H9 (cell line): Measurements from ENCODE around the gene SOWAHC. TPM values are rescaled to one million over a fixed set of nuclear protein-coding genes. Genes with fewer than 3 reads are reported as not detected.

Experiments used
- DNase-seq: peaks from one replicate; pipeline ENCODE4 v3.0.0-alpha.2; 2017
- H2AFZ ChIP-seq: one replicate; pipeline ENCODE4 v1.6.1; 2013; ENCODE audit warnings: mild to moderate bottlenecking, low read length, control low read depth, moderate library complexity
- H2AK5ac ChIP-seq: 2 replicates; pipeline ENCODE4 v1.6.1; 2013; ENCODE audit warnings: low read length, control low read depth, mixed read lengths; ENCODE audit not compliant: insufficient read length
- H2BK120ac ChIP-seq: one replicate; pipeline ENCODE4 v1.6.1; 2013; ENCODE audit warnings: low read depth, mild to moderate bottlenecking, low read length, control low read depth, inconsistent platforms; ENCODE audit not compliant: poor library complexity, severe bottlenecking
- H2BK12ac ChIP-seq: 2 replicates; pipeline ENCODE4 v1.6.1; 2013; ENCODE audit warnings: low read length, control low read depth, mixed read lengths, low read depth; ENCODE audit not compliant: insufficient read length
- H2BK15ac ChIP-seq: 2 replicates; pipeline ENCODE4 v1.6.1; 2013; ENCODE audit warnings: low read depth, low read length, control low read depth
- H2BK20ac ChIP-seq: one replicate; pipeline ENCODE4 v1.6.1; 2013; ENCODE audit warnings: low read depth, mild to moderate bottlenecking, low read length, control low read depth, inconsistent platforms; ENCODE audit not compliant: poor library complexity, severe bottlenecking
- H2BK5ac ChIP-seq: 2 replicates; pipeline ENCODE4 v1.6.1; 2013; ENCODE audit warnings: low read length, control low read depth, mixed read lengths; ENCODE audit not compliant: insufficient read length
- H3K14ac ChIP-seq: 2 replicates; pipeline ENCODE4 v1.6.1; 2013; ENCODE audit warnings: low read length, control low read depth; ENCODE audit not compliant: insufficient read depth
- H3K18ac ChIP-seq: 2 replicates; pipeline ENCODE4 v1.6.1; 2013; ENCODE audit warnings: low read depth, mild to moderate bottlenecking, mixed read lengths, low read length, control low read depth; ENCODE audit not compliant: insufficient read length
- H3K23ac ChIP-seq: 2 replicates; pipeline ENCODE4 v1.6.1; 2013; ENCODE audit warnings: low read length, control low read depth, mixed read lengths, low read depth; ENCODE audit not compliant: insufficient read length
- H3K23me2 ChIP-seq: 2 replicates; pipeline ENCODE4 v1.6.1; 2013; ENCODE audit warnings: low read depth, mild to moderate bottlenecking, mixed read lengths, low read length, control low read depth; ENCODE audit not compliant: insufficient read length, poor library complexity, severe bottlenecking
- H3K27ac ChIP-seq: 2 replicates; pipeline ENCODE4 v1.5.1; 2013; ENCODE audit warnings: low read length, control low read depth, mixed read lengths, low read depth; ENCODE audit not compliant: insufficient read length
- H3K27me3 ChIP-seq: 2 replicates; pipeline ENCODE4 v1.6.1; 2013; ENCODE audit warnings: low read length, control low read depth, inconsistent platforms; ENCODE audit not compliant: insufficient read depth
- H3K4ac ChIP-seq: 2 replicates; pipeline ENCODE4 v1.6.1; 2013; ENCODE audit warnings: low read depth, mild to moderate bottlenecking, control low read depth, inconsistent platforms, low read length, moderate library complexity
- H3K4me1 ChIP-seq: 2 replicates; pipeline ENCODE4 v1.6.1; 2013; ENCODE audit warnings: low read length, control low read depth, inconsistent platforms; ENCODE audit not compliant: insufficient read depth
- H3K4me2 ChIP-seq: 2 replicates; pipeline ENCODE4 v1.6.1; 2013; ENCODE audit warnings: low read length, control low read depth, mixed read lengths; ENCODE audit not compliant: insufficient read length, insufficient read depth
- H3K56ac ChIP-seq: 2 replicates; pipeline ENCODE4 v1.6.1; 2013; ENCODE audit warnings: low read depth, mild to moderate bottlenecking, mixed read lengths, low read length, control low read depth; ENCODE audit not compliant: insufficient read length
- H3K79me1 ChIP-seq: 2 replicates; pipeline ENCODE4 v1.6.1; 2013; ENCODE audit warnings: low read depth, mild to moderate bottlenecking, moderate library complexity, low read length, control low read depth, inconsistent platforms; ENCODE audit not compliant: insufficient read depth, poor library complexity, severe bottlenecking
- H3K79me2 ChIP-seq: 2 replicates; pipeline ENCODE4 v1.6.1; 2013; ENCODE audit warnings: low read length, control low read depth, inconsistent platforms; ENCODE audit not compliant: insufficient read depth
- H3K9ac ChIP-seq: 2 replicates; pipeline ENCODE4 v1.6.1; 2013; ENCODE audit warnings: low read length, control low read depth, mixed read lengths; ENCODE audit not compliant: insufficient read length; ENCODE audit errors: extremely low read depth
- H3K9me3 ChIP-seq: one replicate; pipeline ENCODE4 v1.6.1; 2013; ENCODE audit warnings: low read depth, low read length, inconsistent platforms; ENCODE audit not compliant: control insufficient read depth
- H3T11ph ChIP-seq: one replicate; pipeline ENCODE4 v1.6.1; 2013; ENCODE audit warnings: mild to moderate bottlenecking, low read length, control low read depth, inconsistent platforms
- H4K20me1 ChIP-seq: one replicate; pipeline ENCODE4 v1.6.1; 2013; ENCODE audit not compliant: control insufficient read depth, insufficient read length, insufficient read depth
- H4K5ac ChIP-seq: 2 replicates; pipeline ENCODE4 v1.6.1; 2013; ENCODE audit warnings: low read depth, mild to moderate bottlenecking, mixed read lengths, low read length, control low read depth; ENCODE audit not compliant: insufficient read length
- H4K8ac ChIP-seq: replicated peaks from 2 replicates; pipeline ENCODE4 v1.6.1; 2013; ENCODE audit warnings: low read length, control low read depth, mixed read lengths, low read depth; ENCODE audit not compliant: insufficient read length
- H4K91ac ChIP-seq: 2 replicates; pipeline ENCODE4 v1.6.1; 2013; ENCODE audit warnings: low read depth, mild to moderate bottlenecking, moderate library complexity, mixed read lengths, low read length, control low read depth; ENCODE audit not compliant: insufficient read length
- H3K27ac Mint-ChIP-seq, 3 experiments: 2 replicates in 2 of 3; 3 replicates in 1 of 3; pipeline ENCODE4 v1.8.0; 2020 to 2021; ENCODE audit warnings: mixed read lengths in 3 of 3, mild to moderate bottlenecking in 1 of 3, moderate library complexity in 1 of 3
- H3K27me3 Mint-ChIP-seq: 2 replicates; pipeline ENCODE4 v1.8.0; 2021; ENCODE audit warnings: low read depth, mild to moderate bottlenecking, moderate library complexity, mixed read lengths
- H3K36me3 Mint-ChIP-seq, 3 experiments: 2 replicates in 2 of 3; 3 replicates in 1 of 3; pipeline ENCODE4 v1.8.0; 2020 to 2021; ENCODE audit warnings: low read depth in 3 of 3, mixed read lengths in 3 of 3; ENCODE audit not compliant: insufficient read depth in 1 of 3
- H3K4me1 Mint-ChIP-seq, 2 experiments: 2 replicates each; pipeline ENCODE4 v1.8.0; 2020; ENCODE audit warnings: mixed read lengths in 2 of 2
- H3K4me3 Mint-ChIP-seq, 2 experiments: 2 replicates in 1 of 2; 3 replicates in 1 of 2; pipeline ENCODE4 v1.8.0; 2020 to 2021; ENCODE audit warnings: mild to moderate bottlenecking in 2 of 2, mixed read lengths in 2 of 2, moderate library complexity in 1 of 2
- H3K9me3 Mint-ChIP-seq, 2 experiments: 2 replicates in 1 of 2; 3 replicates in 1 of 2; pipeline ENCODE4 v1.8.0; 2020; ENCODE audit warnings: mild to moderate bottlenecking in 2 of 2, mixed read lengths in 2 of 2, moderate library complexity in 1 of 2
- CTCF ChIP-seq: fragments of 200-600 bp; sonication (generic); conservative IDR thresholded peaks from 3 replicates; pipeline ENCODE4 v1.8.0; 2021; ENCODE audit warnings: antibody characterized with exemption, mild to moderate bottlenecking
- WGBS: extraction: QIAGEN DNeasy Blood & Tissue Kit; methylation state at CpG from one replicate; pipeline ENCODE4 v1.1.7; 2013; ENCODE audit warnings: missing lambda C conversion rate, low lambda C conversion rate, mixed read lengths; ENCODE audit not compliant: insufficient read length; ENCODE audit errors: extremely low coverage; 5-methylcytosine and 5-hydroxymethylcytosine counted together
- total RNA-seq: library from RNA; stranded (reverse); gene quantifications from 2 replicates; pipeline ENCODE4 v1.2.1, GENCODE V29; 2021

The SOWAHC gene
- total RNA-seq, 1 experiment from 2014 or later: 20.1 TPM

DNA sequence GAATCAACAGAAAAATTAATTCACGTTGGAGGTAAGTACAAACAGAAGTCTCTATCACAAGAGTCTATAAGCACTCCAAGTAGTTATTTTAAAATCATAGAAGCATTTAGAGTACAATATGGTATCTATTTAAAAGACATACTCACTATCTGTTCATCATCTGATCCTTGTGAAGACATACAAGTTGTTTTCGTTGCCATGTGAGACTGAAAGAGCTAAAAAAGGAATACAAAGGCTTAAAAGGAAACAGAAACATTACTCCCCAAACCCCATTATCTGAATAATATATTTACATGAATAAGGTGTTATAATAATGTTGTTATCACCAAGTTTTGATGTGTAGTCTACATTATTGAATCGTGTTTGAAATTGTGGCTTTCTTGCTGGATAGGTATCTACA, 21.3 kb upstream of the SOWAHC start:
- Histone ChIP-seq H2BK15ac (no peak overlapping the region), H3K14ac (no peak overlapping the region), H3K23ac (no peak overlapping the region), H3K79me1 (peaks cover 19% of the 10 kb centered on the region), H2BK5ac (no peak overlapping the region), H3K23me2 (no peaks in the 10 kb centered on the region), H4K20me1 (no peaks in the 10 kb centered on the region), H3K4me2 (no peak overlapping the region), H3K4ac (no peak overlapping the region), H3K9ac (no peak overlapping the region), H3T11ph (no peak overlapping the region), H3K27ac (no peak overlapping the region), H4K8ac (no peak overlapping the region), H2BK20ac (no peak overlapping the region), H2BK12ac (no peak overlapping the region), H3K4me1 (no peaks in the 10 kb centered on the region), H3K79me2 (peaks cover 7% of the 10 kb centered on the region; the same call in 1 of the 2 replicates), H4K5ac (no peak overlapping the region), H3K56ac (no peak overlapping the region), H2AK5ac (no peak overlapping the region), H2BK120ac (no peak overlapping the region), H2AFZ (no peak overlapping the region), H4K91ac (no peak overlapping the region), H3K18ac (no peak overlapping the region), H3K27me3 (no peaks in the 10 kb centered on the region), H3K9me3 (no peaks in the 10 kb centered on the region)
- no CpG with 5 or more reads among the region's 3 CpGs for WGBS
- TF ChIP-seq CTCF: no peak
- Mint-ChIP-seq H3K27me3 (no peaks in the 10 kb centered on the region), H3K36me3 (peaks cover 3 to 25% (median 18%) of the 10 kb centered on the region in 3 experiments; a peak in 6 of 7 replicates), H3K9me3 (no peaks in the 10 kb centered on the region; a peak in 1 of 5 replicates), H3K27ac (no peak overlapping the region), H3K4me1 (peaks cover 4 to 8% of the 10 kb centered on the region in 2 experiments; a peak in 1 of 4 replicates), H3K4me3 (no peak overlapping the region)
- DNase-seq: no peak
